Measurements from ENCODE around the gene GRIA4.

GRCh38 chr11:105738986-105739795 lies 129.3 kb downstream of the GRIA4 start:
- no peak for TF ChIP-seq POLR2AphosphoS5 (IDR thresholded peaks at IDR 0.05)
- no peak for TF ChIP-seq CTCF (IDR thresholded peaks at IDR 0.05)
- TF ChIP-seq POLR2A (IDR thresholded peaks at IDR 0.05) = no peak
- TF ChIP-seq EP300 (IDR thresholded peaks at IDR 0.05) = no peak

Data from upper lobe of left lung (tissue), 4 donors.